ENCODE measurements around the gene RNF150.

The RNF150 gene

GRCh38 chr4:141023051-141023450 is 110.2 kb downstream of the RNF150 start:
- no peak for DNase-seq (ENCODE audit: low read depth)

DNA sequence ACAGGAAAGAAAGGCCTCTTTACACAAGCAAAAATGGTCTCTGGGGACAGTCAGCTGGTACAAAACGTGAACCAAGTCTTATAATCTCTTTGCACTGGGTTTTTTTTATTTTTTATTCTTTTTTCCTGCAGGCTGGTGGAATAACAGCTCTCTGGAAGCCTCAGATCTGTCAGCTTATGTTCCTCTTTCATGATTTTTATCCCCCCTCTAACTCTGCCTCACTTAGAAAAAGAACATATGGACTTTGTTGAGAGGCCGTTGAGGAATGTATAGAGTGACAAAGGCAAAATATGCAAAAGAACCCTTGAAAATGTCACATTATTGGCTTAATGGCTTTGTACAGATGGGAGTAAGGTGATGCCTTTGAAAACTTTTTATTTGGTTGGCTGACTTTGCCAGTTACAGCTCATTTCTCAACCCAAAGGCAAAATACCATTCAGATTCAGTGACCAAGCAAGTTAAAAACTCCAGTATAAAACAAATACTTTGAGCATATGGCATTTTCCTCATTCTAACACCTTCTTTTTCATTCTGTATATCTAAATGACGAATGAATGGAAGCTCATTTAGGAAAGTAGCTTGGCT is 111.1 kb downstream of the RNF150 start:
- no peak for DNase-seq (ENCODE audit: low read depth)

DNA sequence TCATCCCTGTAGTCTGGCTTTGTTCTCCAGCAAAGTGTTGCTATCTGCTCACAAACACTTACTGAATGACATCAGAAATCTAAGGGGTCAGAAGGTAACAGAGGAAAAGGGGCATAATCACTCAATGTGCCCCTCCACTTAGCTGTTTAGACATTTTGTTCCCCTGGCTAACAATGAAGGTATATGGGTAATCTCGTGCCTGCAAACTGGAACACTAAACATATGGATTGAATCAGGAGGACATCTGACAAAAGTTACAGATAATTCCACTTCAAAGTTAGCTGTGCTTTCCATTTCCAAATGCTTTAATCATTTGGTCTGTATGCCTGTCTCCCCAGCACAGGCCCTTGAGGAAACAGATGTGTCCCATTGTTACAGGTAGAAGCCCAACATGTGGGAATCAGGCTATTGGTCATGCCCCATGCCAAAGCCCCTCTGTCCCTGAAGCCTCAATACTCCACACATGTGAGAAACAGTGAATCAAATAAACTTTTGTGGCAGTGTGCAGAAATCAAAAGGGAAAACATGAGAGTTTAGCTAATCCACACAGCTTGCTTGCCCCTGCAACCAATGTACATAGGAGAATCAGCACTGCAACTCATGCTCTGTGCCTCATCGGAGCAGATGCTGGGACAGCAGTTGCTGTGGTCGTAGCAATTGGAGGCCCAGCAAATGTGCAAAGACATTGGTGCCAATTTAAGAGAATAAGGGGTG is 111.7 kb downstream of the RNF150 start:
- no peak for DNase-seq (ENCODE audit: low read depth)

- no peak for DNase-seq (ENCODE audit: low read depth)
These were observed 112.4 kb downstream of the RNF150 start for GRCh38 chr4:141020801-141021261.

DNA sequence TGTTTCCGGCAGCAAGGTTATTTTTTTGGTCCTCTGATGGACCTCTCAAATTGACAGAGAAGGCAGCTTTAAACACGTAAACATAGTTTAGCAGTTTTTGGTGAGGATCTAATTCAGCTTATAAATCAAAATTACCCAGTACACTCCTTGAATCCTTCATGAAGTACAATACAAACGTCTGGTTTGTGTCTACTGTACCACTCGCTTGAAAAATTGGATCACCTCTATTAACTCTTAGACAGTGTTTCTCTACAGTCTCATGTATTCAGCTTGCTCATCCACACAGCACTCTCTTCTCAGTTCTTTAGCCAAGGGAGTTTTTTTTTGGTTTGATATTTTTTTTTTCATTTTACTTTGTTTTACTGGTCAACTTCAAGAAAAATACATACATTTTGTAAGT is 113.5 kb downstream of the RNF150 start:
- no peak for DNase-seq (ENCODE audit: low read depth)

DNA sequence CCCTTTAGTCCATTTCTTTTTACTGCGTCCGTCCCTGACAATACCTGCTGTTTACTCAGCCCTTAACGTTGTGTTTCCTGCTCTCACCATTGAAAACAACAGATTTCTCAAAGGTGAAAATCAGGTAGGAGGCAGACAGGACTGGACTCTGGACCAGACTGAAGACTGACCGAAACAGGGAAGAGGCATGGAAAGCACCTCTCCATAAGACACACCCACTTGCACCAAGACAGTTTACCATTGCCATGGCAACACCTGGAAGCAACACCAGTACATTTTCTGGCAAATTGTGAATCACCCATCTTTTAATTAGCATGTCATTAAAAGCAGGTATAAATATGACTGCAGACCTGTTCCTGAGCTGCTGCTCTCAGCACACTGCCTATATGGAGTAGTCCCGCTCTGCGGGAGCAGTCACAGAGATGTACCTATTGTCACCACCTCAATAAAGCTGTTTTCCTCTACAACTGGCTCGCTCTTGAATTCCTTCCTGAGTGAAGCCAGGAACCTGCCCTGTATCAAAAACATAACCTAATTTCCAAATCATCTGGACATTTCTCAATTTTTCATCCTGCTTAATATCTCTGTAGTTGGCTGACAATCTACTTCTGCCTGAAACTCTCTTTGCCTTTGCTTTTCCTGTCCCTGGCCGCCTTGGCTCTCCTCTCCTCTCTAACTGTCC is 117.0 kb downstream of the RNF150 start:
- no peak for DNase-seq (ENCODE audit: low read depth)

GRCh38 chr4:141013899-141014298 is 119.4 kb downstream of the RNF150 start:
- no peak for DNase-seq (ENCODE audit: low read depth)

DNA sequence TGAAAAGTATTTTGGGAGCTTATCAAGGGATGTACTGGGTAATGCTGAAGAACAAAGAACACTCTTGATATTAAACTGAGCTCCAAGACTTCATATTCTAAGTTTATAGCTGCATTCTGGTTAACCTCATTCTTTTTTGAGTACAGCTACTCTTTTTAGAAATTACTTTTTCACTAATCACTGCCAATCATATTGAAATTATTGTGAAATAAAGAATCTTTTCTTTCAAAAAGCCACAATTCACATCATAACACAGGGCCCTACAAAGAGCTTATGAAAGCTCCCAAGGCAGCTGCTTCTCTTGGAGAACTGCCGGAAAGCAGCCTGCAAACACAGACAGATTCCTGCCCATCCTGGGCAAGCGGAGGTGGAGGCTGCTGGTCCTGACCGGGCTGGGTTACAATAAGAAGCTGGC is 121.4 kb downstream of the RNF150 start:
- no peak for DNase-seq (ENCODE audit: low read depth)

DNA sequence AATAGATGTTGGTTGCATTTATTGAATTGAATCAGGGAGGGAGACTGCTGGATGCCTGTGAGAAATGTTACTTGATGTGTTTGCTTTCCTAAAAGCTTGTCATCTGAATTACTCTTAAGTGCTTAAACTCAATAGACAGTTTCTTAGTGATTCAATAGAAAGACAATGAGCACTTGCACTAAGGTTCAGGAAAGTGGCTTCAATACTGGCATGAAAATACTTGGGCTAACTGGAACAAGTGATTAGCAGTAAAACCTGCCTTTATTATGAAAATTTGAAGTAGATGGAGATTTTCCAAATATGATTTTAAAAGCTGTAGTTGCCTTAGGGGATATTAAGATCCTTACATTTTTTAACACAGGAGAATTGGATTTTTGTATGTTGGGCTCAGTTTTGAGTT is 123.3 kb downstream of the RNF150 start:
- DNase-seq (ENCODE audit: low read depth), result no peak

- no peak for DNase-seq (ENCODE audit: low read depth)
These were observed 124.1 kb downstream of the RNF150 start for GRCh38 chr4:141009129-141009528.

DNA sequence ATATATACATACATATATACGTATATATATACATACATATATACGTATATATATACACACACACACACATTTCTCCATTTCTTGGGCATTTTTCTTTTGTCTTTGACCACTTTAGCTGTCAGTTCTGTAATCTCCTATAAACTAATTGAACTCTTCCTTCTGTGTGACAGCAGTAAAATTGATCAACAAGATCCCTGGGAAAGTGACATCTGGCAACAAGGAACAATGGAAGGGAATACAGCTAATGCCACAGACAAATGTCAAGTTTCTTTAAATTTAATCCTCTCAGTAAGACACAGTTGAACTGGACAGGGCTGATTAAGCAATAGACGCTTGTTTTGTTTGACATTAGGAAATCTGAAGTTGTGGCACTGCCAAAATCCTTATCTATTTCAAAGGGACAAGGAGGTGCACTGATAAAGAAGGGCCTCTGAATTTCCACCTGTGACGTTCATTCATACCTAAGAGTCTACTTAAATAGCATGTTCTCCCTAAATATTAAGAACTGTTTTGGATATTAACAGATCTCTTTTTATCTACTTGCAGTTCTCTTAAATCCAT is 126.9 kb downstream of the RNF150 start:
- DNase-seq (ENCODE audit: low read depth), result no peak

GRCh38 chr4:141004823-141005222 is 128.4 kb downstream of the RNF150 start:
- no peak for DNase-seq (ENCODE audit: low read depth)

DNA sequence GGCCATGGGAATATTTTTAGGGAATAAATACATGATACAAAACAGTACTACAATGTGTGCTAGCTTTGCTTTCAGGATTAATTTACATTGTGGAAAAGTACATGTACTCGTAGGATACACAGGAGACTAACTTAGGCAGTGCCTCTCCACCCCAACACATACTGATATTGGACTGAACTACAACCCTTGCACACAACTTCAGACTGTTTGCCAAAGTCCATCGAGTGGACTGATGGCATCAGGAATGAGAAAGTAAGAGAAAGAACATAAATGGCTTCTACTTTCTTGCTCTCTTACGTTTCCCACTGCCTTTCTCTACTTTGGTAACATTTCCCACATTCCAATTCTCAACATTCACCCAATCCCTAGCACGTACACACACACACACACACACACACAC is 130.1 kb downstream of the RNF150 start:
- no peak for DNase-seq (ENCODE audit: low read depth)

DNA sequence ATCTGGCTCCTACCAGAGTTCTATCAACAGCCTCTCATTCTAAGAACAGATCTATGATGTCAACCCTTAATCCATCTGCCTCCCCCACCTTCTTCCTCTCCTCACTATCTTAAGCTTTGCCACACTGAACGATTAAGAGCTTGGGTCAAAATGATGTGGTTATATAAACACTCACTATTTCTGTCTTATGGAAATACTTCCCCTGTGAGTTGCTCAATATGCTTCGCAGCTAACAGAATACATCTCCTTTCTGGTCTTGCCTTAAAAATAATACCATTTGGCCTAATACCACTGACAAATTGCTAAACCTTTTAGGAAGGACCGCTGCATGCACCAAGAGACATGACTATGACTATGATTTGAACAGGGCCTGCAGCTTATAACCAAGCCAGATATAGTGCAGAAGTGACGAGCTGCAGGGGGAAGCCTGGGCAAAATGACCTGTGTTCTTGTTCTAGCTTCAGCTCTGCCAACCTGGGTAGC is 130.9 kb downstream of the RNF150 start:
- DNase-seq (ENCODE audit: low read depth), result no peak

GRCh38 chr4:140996766-140997165 is 136.5 kb downstream of the RNF150 start:
- DNase-seq (ENCODE audit: low read depth), result no peak

GRCh38 chr4:140995058-140995457 is 138.2 kb downstream of the RNF150 start:
- DNase-seq (ENCODE audit: low read depth), result no peak

DNA sequence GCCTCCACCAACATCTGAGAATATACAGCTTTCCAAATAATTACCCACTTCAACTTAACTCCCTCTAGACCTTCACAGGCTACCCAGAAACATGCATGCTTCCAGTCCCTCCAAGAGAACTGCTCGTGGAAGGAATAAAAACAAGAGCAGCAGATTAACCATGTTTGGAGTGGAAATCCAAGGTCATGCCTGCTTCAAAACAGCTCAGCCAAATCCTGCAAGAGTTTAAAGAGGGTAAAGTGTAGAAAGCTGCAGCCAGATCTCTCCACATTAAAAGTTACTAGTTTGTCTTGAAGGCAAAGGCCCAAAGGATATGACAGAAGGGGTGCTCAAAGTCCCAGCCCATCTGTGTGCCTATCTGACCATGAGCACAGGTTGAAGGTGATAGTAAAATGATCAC is 139.3 kb downstream of the RNF150 start:
- no peak for DNase-seq (ENCODE audit: low read depth)

- no peak for DNase-seq (ENCODE audit: low read depth)
These were observed 139.9 kb downstream of the RNF150 start for GRCh38 chr4:140993370-140993769.

GRCh38 chr4:140989944-140990343 is 143.3 kb downstream of the RNF150 start:
- DNase-seq (ENCODE audit: low read depth), result no peak

DNA sequence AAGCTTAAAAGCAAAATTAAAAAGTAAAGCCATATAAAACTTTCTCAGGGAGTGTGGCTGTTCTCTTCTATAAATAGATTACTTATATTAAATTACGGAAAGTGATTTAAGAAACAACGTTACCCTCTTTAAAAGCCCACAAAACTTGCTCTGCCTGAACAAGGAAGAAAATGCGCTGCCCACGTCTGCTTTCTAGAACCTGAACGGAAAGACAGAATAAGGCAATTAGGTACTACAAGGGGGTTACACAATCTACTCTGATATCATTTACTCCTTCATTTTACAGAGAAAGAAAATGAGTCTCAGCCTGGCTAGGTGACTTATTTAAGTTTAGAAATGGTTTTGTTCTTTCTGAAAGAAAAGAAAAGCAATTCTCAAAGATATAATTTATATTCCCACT is 147.2 kb downstream of the RNF150 start:
- DNase-seq (ENCODE audit: low read depth), result no peak

GRCh38 chr4:140982613-140983340 is 150.5 kb downstream of the RNF150 start:
- DNase-seq (ENCODE audit: low read depth), result no peak

All from T-helper 22 cell (primary cell).